Psoas muscle (tissue), 8 donors: Measurements from ENCODE around the gene TP53I13. TPM values are rescaled to one million over a fixed set of nuclear protein-coding genes. Genes with fewer than 3 reads are reported as not detected.

Experiments used
- ATAC-seq, 4 donors: fragments of 200-7000 bp; cut with Tn5 transposase; one replicate each; pipeline ENCODE4 v1.9.1; 2020; ENCODE audit warnings: moderate library complexity in 3 of 4, mild to moderate bottlenecking in 2 of 4
- DNase-seq, 2 donors: peaks; one replicate each; pipeline ENCODE4 v3.0.0-alpha.2; 2020
- H3K27ac ChIP-seq: fragments of 200-600 bp; one replicate; pipeline ENCODE4 v1.8.0; 2022
- H3K27me3 ChIP-seq, 3 donors: fragments of 200-600 bp in 1 of 3; one replicate each; pipeline versions ENCODE4 v1.6.1 to v1.8.0; 2013 to 2022; ENCODE audit warnings: low read length in 2 of 3, mild to moderate bottlenecking in 2 of 3, moderate library complexity in 1 of 3; ENCODE audit not compliant: insufficient read depth in 3 of 3
- H3K36me3 ChIP-seq, 2 donors: fragments of 200-600 bp in 1 of 2; one replicate each; pipeline versions ENCODE4 v1.6.1 to v1.8.0; 2013 to 2022; ENCODE audit warnings: low read depth in 1 of 2, mild to moderate bottlenecking in 1 of 2, moderate library complexity in 1 of 2; ENCODE audit not compliant: insufficient read depth in 1 of 2
- H3K4me1 ChIP-seq: fragments of 200-600 bp; one replicate; pipeline ENCODE4 v1.8.0; 2022
- H3K4me3 ChIP-seq: fragments of 200-600 bp; one replicate; pipeline ENCODE4 v1.8.0; 2022; ENCODE audit warnings: mild to moderate bottlenecking
- H3K9me3 ChIP-seq: fragments of 200-600 bp; one replicate; pipeline ENCODE4 v1.8.0; 2022
- whole genome bisulfite sequencing, 3 donors: extraction: QIAGEN DNeasy Blood & Tissue Kit; methylation state at CpG; one replicate each; pipeline versions ENCODE4 v1.1.6 to v1.1.7; 2013; 5-methylcytosine and 5-hydroxymethylcytosine counted together
- intact Hi-C, 2 donors: fragments of 100-400 bp; cut with DNase I; formaldehyde crosslinking; loops; one replicate each; pipeline versions ENCODE4 v1.11.0 to v1.14.2; 2022
- polyA plus RNA-seq, 3 donors: library from polyadenylated mRNA; stranded (reverse); fragments of 200-250 nt; gene quantifications; one replicate each; pipeline ENCODE4 v1.2.3, GENCODE V29; 2013
- total RNA-seq, 4 donors: library from RNA; stranded (reverse); fragmentation: NEBNext Ultra II Directional in 2 of 4; extraction: Animal tissue kit (Norgen Biotek cat#: 25700) in 2 of 4; gene quantifications; one replicate each; pipeline versions ENCODE4 v1.2.1 to v1.2.4, GENCODE V29; 2021 to 2023
- TF ChIP-seq, protein P1 (sequence below): fragments of 200-600 bp; IDR thresholded peaks from one replicate; pipeline ENCODE4 v1.8.0; 2022; ENCODE audit warnings: antibody characterized with exemption
- donor health status: healthy with polysubstance abuse.
- donor health status: DM: no; HTN: no; CAD: no; lungs with moderate emphysema.
- donor health status: Bipolar disorder and iron deficiency.
- donor health status: healthy.
- donor health status: DM: yes; HTN: yes; CAD: no.
- donor health status: DM: no; HTN: no; CAD: no.
- donor health status: DM: no; HTN: no; CAD: no.
- donor health status: DM: yes; HTN: yes; CAD: no.

TP53I13 gene
- total and polyA plus RNA-seq, 7 donors = 13.3 to 46.1 (median 20.9) TPM

DNA sequence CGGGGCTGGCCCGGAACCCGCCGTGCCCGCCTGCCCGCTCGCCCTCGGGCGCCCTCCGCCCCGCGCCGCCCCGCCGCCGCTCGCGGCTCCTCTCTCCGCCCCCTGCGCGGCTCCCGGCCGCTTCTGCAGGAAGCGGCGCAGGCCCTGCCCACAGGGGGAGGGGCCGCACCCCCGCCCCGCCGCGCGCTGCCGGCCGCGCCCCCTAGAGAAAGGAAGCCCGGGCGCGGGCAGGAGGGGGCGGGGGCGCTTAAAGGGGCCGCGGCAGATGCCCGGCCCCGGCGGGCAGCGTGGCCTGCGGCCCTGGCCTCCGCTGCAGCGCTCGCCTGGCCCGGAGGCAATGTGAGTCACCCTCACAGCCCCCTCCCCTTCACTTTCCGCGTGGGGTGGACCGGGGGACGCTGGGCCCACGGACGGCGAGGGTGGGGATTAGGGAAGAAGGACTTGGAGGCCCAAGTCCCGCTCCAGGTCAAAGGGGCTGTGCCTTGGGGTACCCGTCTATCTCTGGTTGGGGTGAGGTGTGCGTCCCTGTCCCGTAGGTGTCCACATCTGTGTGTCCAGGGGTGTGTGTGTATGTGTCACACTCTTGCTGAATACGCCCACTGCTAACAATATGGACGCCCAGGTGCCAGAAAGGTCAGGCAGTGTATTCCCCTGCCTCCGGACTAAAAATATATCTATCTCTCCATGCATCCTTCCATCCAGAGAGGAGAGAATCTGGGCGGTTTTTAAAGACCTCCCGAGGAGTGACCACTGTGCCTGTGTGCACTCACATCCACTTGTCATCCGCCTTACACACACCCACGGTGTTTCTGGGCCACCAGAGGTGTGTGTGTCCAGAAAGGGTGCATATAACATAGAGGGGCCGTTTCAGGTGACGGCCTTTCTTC is 21.3 kb downstream of the TP53I13 start, which contains the start of gene GIT1:
GIT1 (minus strand) TSS at position 125 of the 887 bp plus-strand sequence. CDS start 270 bp downstream, outside the sequence.
- Histone ChIP-seq H3K27ac (peak within 1 kb of the TSS; percentile 89), H3K4me1 (peaks cover 75% of the 10 kb centered on the region), H3K4me3 (peak within 1 kb of the TSS; percentile 90), H3K27me3 (no peaks in the 10 kb centered on the region), H3K36me3 (no peaks in the 10 kb centered on the region), H3K9me3 (no peaks in the 10 kb centered on the region)
- DNase-seq = peak; percentile 90 to 92
- WGBS, 3 donors = 2 to 12% (median 4%) methylated on average over 22 to 70 of the region's 70 CpGs
- TF ChIP-seq, protein P1, sequence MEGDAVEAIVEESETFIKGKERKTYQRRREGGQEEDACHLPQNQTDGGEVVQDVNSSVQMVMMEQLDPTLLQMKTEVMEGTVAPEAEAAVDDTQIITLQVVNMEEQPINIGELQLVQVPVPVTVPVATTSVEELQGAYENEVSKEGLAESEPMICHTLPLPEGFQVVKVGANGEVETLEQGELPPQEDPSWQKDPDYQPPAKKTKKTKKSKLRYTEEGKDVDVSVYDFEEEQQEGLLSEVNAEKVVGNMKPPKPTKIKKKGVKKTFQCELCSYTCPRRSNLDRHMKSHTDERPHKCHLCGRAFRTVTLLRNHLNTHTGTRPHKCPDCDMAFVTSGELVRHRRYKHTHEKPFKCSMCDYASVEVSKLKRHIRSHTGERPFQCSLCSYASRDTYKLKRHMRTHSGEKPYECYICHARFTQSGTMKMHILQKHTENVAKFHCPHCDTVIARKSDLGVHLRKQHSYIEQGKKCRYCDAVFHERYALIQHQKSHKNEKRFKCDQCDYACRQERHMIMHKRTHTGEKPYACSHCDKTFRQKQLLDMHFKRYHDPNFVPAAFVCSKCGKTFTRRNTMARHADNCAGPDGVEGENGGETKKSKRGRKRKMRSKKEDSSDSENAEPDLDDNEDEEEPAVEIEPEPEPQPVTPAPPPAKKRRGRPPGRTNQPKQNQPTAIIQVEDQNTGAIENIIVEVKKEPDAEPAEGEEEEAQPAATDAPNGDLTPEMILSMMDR = no peak
- intact Hi-C loops = loop anchor here in 1 of 2 donors (10.0 kb wide), 1 partner anchor 345 kb away; the partner anchor contains the start of gene SSH2
- ATAC-seq = peak; percentile 79 to 87 (median 84)

DNA sequence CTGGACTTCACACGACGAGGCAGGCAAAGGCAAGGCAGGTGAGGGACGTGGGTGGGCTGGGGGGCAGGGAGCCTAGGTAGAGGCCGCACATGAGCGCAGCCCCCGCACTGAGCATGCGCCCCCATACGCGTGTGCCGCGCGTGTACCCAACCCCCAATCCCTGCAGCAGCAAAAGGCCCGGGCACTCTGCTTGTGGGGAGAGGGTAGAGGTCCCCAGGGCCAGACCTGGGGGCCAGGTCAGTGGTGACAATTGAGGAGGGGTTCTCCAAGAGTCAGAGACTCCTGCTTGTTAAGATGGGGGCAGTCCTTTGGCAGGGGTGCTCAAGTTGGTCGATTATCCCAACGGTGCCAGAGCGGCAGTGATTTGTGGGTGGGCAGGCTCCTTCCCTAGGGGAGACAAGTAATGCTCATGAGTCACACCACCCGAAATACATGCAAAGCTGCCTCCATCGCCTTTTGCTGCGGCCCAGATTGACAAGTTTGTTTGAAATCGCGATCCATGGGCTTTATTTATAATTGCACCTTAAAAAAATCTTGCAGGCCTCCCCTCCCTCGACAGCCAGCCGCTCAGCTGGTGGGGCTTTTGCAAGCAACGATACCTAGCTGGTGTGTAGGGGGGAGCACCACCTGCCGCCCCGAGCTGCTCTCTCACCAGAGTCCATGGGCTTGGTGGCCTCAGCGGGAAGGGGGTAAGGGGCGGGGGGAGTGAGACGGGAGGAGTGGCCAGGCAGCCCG is 22.1 kb downstream of the TP53I13 start:
- H3K4me1 ChIP-seq = peaks cover 71% of the 10 kb centered on the region
- ATAC-seq (peak in 3 of 4 donors; percentile 29 to 57 (median 50)), DNase-seq (peak in 1 of 2 donors; percentile 43)
- H3K36me3 ChIP-seq = no peaks in the 10 kb centered on the region
- H3K27ac ChIP-seq = peak overlapping the region; percentile 89
- no peaks in the 10 kb centered on the region for H3K9me3 ChIP-seq
- TF ChIP-seq, protein P1 = no peak
- peak overlapping the region; percentile 84 for H3K4me3 ChIP-seq
- intact Hi-C loops = no loop called here
- 13 to 29% (median 18%) methylated on average over 29 to 30 of the region's 30 CpGs for WGBS, 3 donors
- H3K27me3 ChIP-seq = no peaks in the 10 kb centered on the region

DNA sequence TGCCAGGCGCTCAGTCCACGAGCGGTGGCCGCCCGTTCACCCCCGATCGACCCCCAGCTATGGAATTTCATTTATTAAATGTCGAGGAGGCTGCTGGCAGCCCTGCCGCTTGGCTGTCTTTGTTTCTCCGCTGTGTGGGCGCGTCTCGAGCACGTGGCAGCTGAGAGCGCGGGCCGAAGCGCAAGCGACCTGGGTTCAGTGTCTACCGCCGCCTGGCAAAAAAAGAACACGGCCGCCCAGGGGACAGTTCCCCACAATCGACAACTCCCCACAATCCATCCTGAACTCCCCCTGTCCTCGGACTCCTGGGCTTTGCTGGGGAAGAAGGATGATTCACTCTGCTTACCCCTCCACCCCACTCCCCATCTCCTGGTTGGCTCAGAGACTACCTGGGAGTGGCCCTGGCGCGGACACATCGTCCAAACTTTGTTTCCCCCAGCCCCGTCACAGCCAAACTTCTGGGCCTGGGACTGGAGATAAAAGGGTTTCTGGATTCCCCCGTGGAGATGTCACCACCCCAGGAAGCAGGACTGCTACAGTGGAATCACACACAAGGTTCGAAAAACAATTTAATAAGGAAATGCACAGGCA is 22.7 kb downstream of the TP53I13 start:
- H3K9me3 ChIP-seq = no peaks in the 10 kb centered on the region
- H3K4me1 ChIP-seq = peaks cover 68% of the 10 kb centered on the region
- no peaks in the 10 kb centered on the region for H3K36me3 ChIP-seq
- H3K4me3 ChIP-seq = peak overlapping the region; percentile 84
- 5 to 17% (median 7%) methylated on average over 31 of the region's 31 CpGs for WGBS, 3 donors
- H3K27me3 ChIP-seq = no peaks in the 10 kb centered on the region
- ATAC-seq (peak in 3 of 4 donors; percentile 4 to 26 (median 16)), DNase-seq (peak; percentile 62 to 75)
- H3K27ac ChIP-seq = peak overlapping the region; percentile 89
- intact Hi-C loops = no loop called here
- TF ChIP-seq, protein P1 = no peak

DNA sequence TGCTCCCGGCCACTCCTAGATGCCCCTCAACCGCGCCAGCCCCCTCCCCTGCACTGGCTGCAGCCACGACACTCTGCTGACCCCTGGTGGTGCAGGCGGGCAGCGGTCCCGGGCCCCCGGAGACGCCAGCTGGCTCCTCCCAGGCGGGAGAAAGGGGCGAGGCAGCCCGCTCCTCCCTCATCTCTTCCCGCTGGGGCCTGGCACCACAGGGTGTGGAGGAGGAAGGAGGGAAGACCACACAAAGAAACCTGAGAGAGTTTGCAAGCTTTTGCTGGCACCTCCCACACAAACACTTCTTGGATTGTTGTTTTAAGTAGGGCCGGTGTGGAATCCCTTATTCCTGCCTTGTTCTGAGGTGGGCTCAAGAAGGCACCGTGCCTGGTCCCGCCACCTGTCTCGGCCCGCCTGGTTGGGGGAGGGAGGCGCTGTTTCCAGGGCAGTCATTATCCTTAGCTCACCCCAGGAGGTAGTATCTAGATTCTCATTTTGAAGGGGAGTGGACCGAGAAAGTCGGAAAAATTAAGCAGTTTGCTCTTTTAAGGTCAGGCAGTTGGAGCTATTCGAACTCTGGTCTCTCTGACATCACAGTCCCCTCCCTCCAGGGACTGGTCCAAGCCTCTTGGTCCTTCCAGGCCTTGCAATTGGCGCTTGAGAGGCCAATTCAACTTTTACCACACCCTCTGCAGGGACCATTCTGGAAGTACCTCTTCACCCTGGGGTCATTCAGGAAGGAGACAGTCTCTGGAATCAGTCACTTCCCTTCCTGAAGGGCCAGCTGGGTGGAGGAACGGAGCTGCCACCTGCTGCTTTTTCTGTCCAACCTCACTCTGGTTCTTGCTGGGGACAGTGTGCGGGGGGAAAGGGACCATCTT is 23.5 kb downstream of the TP53I13 start:
- TF ChIP-seq, protein P1 = peak; percentile 93
- ATAC-seq (peak; percentile 66 to 80 (median 72)), DNase-seq (peak; percentile 88 to 94)
- H3K4me3 ChIP-seq = peak overlapping the region; percentile 84
- no peaks in the 10 kb centered on the region for H3K27me3 ChIP-seq
- no peaks in the 10 kb centered on the region for H3K36me3 ChIP-seq
- peak overlapping the region; percentile 89 for H3K27ac ChIP-seq
- intact Hi-C loops = no loop called here
- no peaks in the 10 kb centered on the region for H3K9me3 ChIP-seq
- 8 to 11% (median 10%) methylated on average over 20 to 25 of the region's 25 CpGs for WGBS, 3 donors
- H3K4me1 ChIP-seq = peaks cover 60% of the 10 kb centered on the region
